KG1 (cell line): ENCODE results near the gene TEX12.

ENCODE experiments used
- DNase-seq: peaks from one replicate; lab custom pipeline; 2025; lab: John Stamatoyannopoulos, UW

Gene TEX12

GRCh38 chr11:112211536-112211935 lies 44.4 kb downstream of the TEX12 start:
- peak; percentile 38 for DNase-seq

GRCh38 chr11:112212290-112212689 lies 45.1 kb downstream of the TEX12 start:
- DNase-seq, result no peak

DNA sequence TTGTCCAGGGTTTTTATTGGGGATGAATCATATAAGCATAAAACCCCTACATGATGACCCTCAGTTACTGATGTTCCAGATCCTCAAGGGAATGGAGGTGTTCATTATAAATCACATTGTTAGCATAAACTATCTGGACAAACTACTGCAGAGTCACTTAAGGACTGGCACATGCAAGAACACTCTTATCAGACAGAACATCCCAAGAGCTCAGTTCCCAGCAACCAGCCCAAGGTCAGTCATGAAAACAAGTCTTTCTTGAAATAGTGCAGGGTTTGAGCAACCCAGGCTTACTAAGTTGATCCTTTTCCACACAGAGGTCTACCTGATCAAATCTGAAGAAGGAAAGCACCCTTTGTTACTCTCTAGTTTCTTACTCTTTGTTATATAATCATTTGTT lies 45.5 kb downstream of the TEX12 start:
- DNase-seq, result no peak

DNA sequence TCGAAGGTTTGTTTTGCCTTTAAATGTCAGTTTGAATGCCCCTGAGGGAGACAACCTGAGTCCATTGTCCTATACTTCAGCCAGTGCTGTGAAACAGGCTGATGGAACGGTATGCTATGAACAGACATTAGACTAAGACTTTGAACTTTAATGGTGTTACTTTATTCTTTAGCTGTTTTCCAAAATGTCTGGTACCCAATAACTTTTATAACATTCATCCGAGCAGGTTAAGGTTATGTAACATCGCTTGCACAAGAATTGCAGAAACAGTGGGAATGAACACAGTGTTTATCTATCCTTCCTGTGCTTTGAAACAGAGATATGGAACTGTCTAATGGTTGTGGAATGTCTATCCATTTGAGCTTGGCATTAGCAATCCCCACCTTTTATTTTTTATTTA lies 46.6 kb downstream of the TEX12 start:
- no peak for DNase-seq

DNA sequence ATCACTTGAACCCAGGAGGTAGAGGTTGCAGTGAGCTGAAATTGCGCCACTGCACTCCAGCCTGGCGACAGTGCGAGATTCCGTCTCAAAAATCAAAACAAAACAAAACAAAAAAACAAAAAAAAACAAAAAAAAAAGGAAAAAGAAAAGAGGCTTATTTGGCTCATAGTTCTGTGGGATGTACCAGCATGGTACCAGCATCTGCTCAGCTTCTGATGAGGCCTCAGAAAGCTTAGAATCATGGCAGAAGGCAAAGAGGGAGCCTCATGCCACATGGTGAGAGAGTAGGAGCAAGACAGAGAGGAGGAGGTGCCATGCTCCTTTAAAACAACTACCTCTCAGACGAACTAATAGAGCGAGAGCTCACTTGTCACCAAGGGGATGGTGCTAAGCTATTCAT lies 48.4 kb downstream of the TEX12 start:
- no peak for DNase-seq

- DNase-seq, result no peak
Observed at GRCh38 chr11:112216561-112217105, 49.5 kb downstream of the TEX12 start.

GRCh38 chr11:112219476-112220232 lies 52.5 kb downstream of the TEX12 start:
- peak; percentile 62 for DNase-seq

DNA sequence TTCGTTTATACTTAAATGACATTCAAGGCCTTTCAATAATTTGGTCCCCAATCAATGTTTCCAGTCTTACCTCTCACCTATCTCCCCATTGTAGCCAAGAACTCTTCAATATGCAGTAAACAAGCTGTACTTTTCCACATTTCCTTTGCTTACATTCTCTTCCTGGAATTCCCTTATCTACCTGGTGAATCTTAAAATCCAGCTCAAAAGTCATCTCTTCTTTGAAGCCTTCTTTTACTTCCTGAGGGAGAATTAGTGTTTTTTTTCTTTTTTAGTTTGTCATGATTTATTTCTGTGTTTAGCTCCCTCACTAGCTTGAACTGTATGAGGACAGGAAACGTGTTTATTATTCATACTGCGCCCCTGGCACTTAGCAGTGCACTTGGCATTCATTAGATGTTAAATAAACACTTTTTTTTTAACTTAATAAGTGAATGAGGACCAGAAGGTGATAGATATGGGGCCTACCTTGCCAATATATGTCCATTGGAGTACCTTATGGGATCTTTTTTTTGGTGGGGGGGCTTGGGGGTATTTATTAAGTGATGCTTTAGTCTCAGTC lies 54.2 kb downstream of the TEX12 start:
- DNase-seq, result no peak
